WTC11 (cell line): ENCODE data around the gene CYSRT1. TPM values are rescaled to one million over a fixed set of nuclear protein-coding genes. Genes with fewer than 3 reads are reported as not detected.

Experiments used
- ATAC-seq: fragments of 200-7000 bp; cut with Tn5 transposase; 2 replicates; pipeline ENCODE4 v1.10.0; 2021; ENCODE audit warnings: mild to moderate bottlenecking, moderate library complexity
- CTCF ChIA-PET: fragments of 300-600 bp; sonication (Branson Sonifier 250); formaldehyde crosslinking; loops from one replicate; lab custom pipeline; 2021; ENCODE audit warnings: antibody characterized with exemption; lab: Charles Lee
- POLR2A ChIA-PET: fragments of 350-600 bp; sonication (Branson Sonifier 250); formaldehyde crosslinking; loops from one replicate; lab custom pipeline; 2021; ENCODE audit warnings: antibody characterized with exemption; lab: Charles Lee
- DNase-seq: peaks from one replicate; pipeline ENCODE4 v3.0.0; 2021; ENCODE audit warnings: low spot score
- H3K27ac Mint-ChIP-seq: 2 replicates; pipeline ENCODE4 v1.8.0; 2021; ENCODE audit warnings: mixed read lengths
- H3K27me3 Mint-ChIP-seq: 2 replicates; pipeline ENCODE4 v1.8.0; 2021; ENCODE audit warnings: low read depth, mild to moderate bottlenecking, moderate library complexity, mixed read lengths
- H3K36me3 Mint-ChIP-seq: 2 replicates; pipeline ENCODE4 v1.8.0; 2021; ENCODE audit warnings: mixed read lengths
- H3K4me1 Mint-ChIP-seq: 2 replicates; pipeline ENCODE4 v1.8.0; 2022; ENCODE audit warnings: mixed read lengths
- H3K4me3 Mint-ChIP-seq: 2 replicates; pipeline ENCODE4 v1.8.0; 2021; ENCODE audit warnings: mild to moderate bottlenecking, moderate library complexity, mixed read lengths
- H3K9me3 Mint-ChIP-seq: 2 replicates; pipeline ENCODE4 v1.8.0; 2021; ENCODE audit warnings: mixed read lengths
- ATF6 ChIP-seq: sonication (generic); formaldehyde crosslinking; IDR thresholded peaks from 2 replicates; pipeline ENCODE4 v1.8.1; 2023; ENCODE audit warnings: mild to moderate bottlenecking, missing genetic modification reagents
- CREM ChIP-seq: sonication (generic); formaldehyde crosslinking; IDR thresholded peaks from 2 replicates; pipeline ENCODE4 v1.8.1; 2022; ENCODE audit warnings: mild to moderate bottlenecking, missing genetic modification reagents, moderate library complexity
- EMX1 ChIP-seq: fragments of 250-450 bp; sonication (Bioruptor Pico); IDR thresholded peaks from 2 replicates; pipeline ENCODE4 v1.8.0; 2021; ENCODE audit warnings: mild to moderate bottlenecking
- FOXJ3 ChIP-seq: sonication (generic); formaldehyde crosslinking; IDR thresholded peaks from 2 replicates; pipeline ENCODE4 v1.9.0; 2021; ENCODE audit warnings: missing genetic modification reagents, mild to moderate bottlenecking, borderline replicate concordance
- FOXP1 ChIP-seq: sonication (generic); formaldehyde crosslinking; IDR thresholded peaks from 2 replicates; pipeline ENCODE4 v1.8.0; 2022; ENCODE audit warnings: missing genetic modification reagents, mild to moderate bottlenecking, moderate library complexity, borderline replicate concordance
- JUN ChIP-seq: sonication (generic); formaldehyde crosslinking; IDR thresholded peaks from 2 replicates; pipeline ENCODE4 v1.8.0; 2023; ENCODE audit warnings: mild to moderate bottlenecking, missing genetic modification reagents
- MAX ChIP-seq: sonication (generic); formaldehyde crosslinking; IDR thresholded peaks from 2 replicates; pipeline ENCODE4 v1.8.0; 2022; ENCODE audit warnings: mild to moderate bottlenecking, missing genetic modification reagents
- NFATC4 ChIP-seq: fragments of 250-450 bp; sonication (Bioruptor Pico); IDR thresholded peaks from 2 replicates; pipeline ENCODE4 v1.9.0; 2021; ENCODE audit warnings: mild to moderate bottlenecking
- NR1H2 ChIP-seq: sonication (generic); formaldehyde crosslinking; IDR thresholded peaks from 2 replicates; pipeline ENCODE4 v1.9.0; 2021; ENCODE audit warnings: mild to moderate bottlenecking, moderate library complexity, missing genetic modification reagents
- NR2C2 ChIP-seq: sonication (generic); formaldehyde crosslinking; IDR thresholded peaks from 2 replicates; pipeline ENCODE4 v1.8.0; 2022; ENCODE audit warnings: mild to moderate bottlenecking, missing genetic modification reagents
- OVOL2 ChIP-seq: fragments of 250-450 bp; sonication (Bioruptor Pico); IDR thresholded peaks from 2 replicates; pipeline ENCODE4 v1.9.0; 2021; ENCODE audit warnings: mild to moderate bottlenecking, borderline replicate concordance
- PRDM15 ChIP-seq: sonication (generic); formaldehyde crosslinking; IDR thresholded peaks from 2 replicates; pipeline ENCODE4 v1.8.0; 2022; ENCODE audit warnings: missing genetic modification reagents
- PREB ChIP-seq: sonication (generic); formaldehyde crosslinking; IDR thresholded peaks from 2 replicates; pipeline ENCODE4 v1.8.1; 2022; ENCODE audit warnings: mild to moderate bottlenecking, missing genetic modification reagents, moderate library complexity, borderline replicate concordance
- PRRX2 ChIP-seq: fragments of 250-450 bp; sonication (Bioruptor Pico); IDR thresholded peaks from 2 replicates; pipeline ENCODE4 v1.8.0; 2021; ENCODE audit warnings: mild to moderate bottlenecking
- SMAD4 ChIP-seq: sonication (generic); formaldehyde crosslinking; IDR thresholded peaks from 2 replicates; pipeline ENCODE4 v1.8.0; 2022; ENCODE audit warnings: mild to moderate bottlenecking, missing genetic modification reagents
- TEAD4 ChIP-seq: sonication (generic); formaldehyde crosslinking; IDR thresholded peaks from 2 replicates; pipeline ENCODE4 v1.8.0; 2022; ENCODE audit warnings: mild to moderate bottlenecking, missing genetic modification reagents
- USF2 ChIP-seq: sonication (generic); formaldehyde crosslinking; IDR thresholded peaks from 2 replicates; pipeline ENCODE4 v1.8.1; 2023; ENCODE audit warnings: mild to moderate bottlenecking, missing genetic modification reagents, moderate library complexity
- ZNF138 ChIP-seq: sonication (generic); formaldehyde crosslinking; conservative IDR thresholded peaks from 2 replicates; pipeline ENCODE4 v1.8.1; 2022; ENCODE audit warnings: mild to moderate bottlenecking, moderate library complexity, missing genetic modification reagents
- ZNF263 ChIP-seq: sonication (generic); formaldehyde crosslinking; IDR thresholded peaks from 2 replicates; pipeline ENCODE4 v1.8.1; 2022; ENCODE audit warnings: low read depth, mild to moderate bottlenecking, moderate library complexity, missing genetic modification reagents
- ZNF396 ChIP-seq: fragments of 250-450 bp; sonication (Bioruptor Pico); IDR thresholded peaks from 2 replicates; pipeline ENCODE4 v1.8.0; 2021; ENCODE audit warnings: mild to moderate bottlenecking, moderate library complexity, borderline replicate concordance
- total RNA-seq: library from RNA; stranded (reverse); gene quantifications from 3 replicates; pipeline ENCODE4 v1.2.3, GENCODE V29; 2021
- TF ChIP-seq, protein P1 (sequence below): sonication (generic); formaldehyde crosslinking; conservative IDR thresholded peaks from 2 replicates; pipeline ENCODE4 v1.8.1; 2023; ENCODE audit warnings: mild to moderate bottlenecking, low read depth, missing genetic modification reagents, moderate library complexity
- TF ChIP-seq, protein P2 (sequence below): sonication (generic); formaldehyde crosslinking; IDR thresholded peaks from 2 replicates; pipeline ENCODE4 v1.8.0; 2022; ENCODE audit warnings: mild to moderate bottlenecking, missing genetic modification reagents
- TF ChIP-seq, protein P3 (sequence below): fragments of 250-450 bp; sonication (Bioruptor Pico); IDR thresholded peaks from 2 replicates; pipeline ENCODE4 v1.9.0; 2021; ENCODE audit warnings: moderate library complexity, mild to moderate bottlenecking, inconsistent platforms, borderline replicate concordance

CYSRT1 gene
- total RNA-seq, 1 experiment from 2014 or later = 3.5 TPM

- TF ChIP-seq MAX (CRISPR knock-in tag) = no peak
- TF ChIP-seq TEAD4 (CRISPR knock-in tag) = no peak
- TF ChIP-seq ZNF263 = no peak
- TF ChIP-seq EMX1 (CRISPR knock-in tag) = no peak
- TF ChIP-seq USF2 = no peak
- TF ChIP-seq NR2C2 = no peak
- TF ChIP-seq PREB (CRISPR knock-in tag) = no peak
- TF ChIP-seq FOXP1 = no peak
- no peak for TF ChIP-seq OVOL2 (CRISPR knock-in tag)
- TF ChIP-seq, protein P1, sequence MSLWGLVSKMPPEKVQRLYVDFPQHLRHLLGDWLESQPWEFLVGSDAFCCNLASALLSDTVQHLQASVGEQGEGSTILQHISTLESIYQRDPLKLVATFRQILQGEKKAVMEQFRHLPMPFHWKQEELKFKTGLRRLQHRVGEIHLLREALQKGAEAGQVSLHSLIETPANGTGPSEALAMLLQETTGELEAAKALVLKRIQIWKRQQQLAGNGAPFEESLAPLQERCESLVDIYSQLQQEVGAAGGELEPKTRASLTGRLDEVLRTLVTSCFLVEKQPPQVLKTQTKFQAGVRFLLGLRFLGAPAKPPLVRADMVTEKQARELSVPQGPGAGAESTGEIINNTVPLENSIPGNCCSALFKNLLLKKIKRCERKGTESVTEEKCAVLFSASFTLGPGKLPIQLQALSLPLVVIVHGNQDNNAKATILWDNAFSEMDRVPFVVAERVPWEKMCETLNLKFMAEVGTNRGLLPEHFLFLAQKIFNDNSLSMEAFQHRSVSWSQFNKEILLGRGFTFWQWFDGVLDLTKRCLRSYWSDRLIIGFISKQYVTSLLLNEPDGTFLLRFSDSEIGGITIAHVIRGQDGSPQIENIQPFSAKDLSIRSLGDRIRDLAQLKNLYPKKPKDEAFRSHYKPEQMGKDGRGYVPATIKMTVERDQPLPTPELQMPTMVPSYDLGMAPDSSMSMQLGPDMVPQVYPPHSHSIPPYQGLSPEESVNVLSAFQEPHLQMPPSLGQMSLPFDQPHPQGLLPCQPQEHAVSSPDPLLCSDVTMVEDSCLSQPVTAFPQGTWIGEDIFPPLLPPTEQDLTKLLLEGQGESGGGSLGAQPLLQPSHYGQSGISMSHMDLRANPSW (CRISPR knock-in tag) = no peak
- no peaks in the 10 kb centered on the region; the same call in 1 of the 2 replicates for H3K27me3 Mint-ChIP-seq
- no peaks in the 10 kb centered on the region for H3K9me3 Mint-ChIP-seq
- ChIA-PET POLR2A (no interaction called here), CTCF (interaction anchor here (0.8 to 1.2 kb wide), 2 partner anchors 56 to 151 kb away, joined by 3 to 7 read pairs; no protein-coding TSS in a partner anchor)
- H3K4me1 Mint-ChIP-seq = no peaks in the 10 kb centered on the region
- peaks cover 9% of the 10 kb centered on the region for H3K36me3 Mint-ChIP-seq
- no peak for DNase-seq
- H3K4me3 Mint-ChIP-seq = no peak overlapping the region
- ATAC-seq = no peak
- no peak overlapping the region for H3K27ac Mint-ChIP-seq
Observed at GRCh38 chr9:137180491-137180890, 44.5 kb upstream of the CYSRT1 start.

GRCh38 chr9:137181680-137182079, 43.3 kb upstream of the CYSRT1 start:
- POLR2A ChIA-PET = no interaction called here
- Mint-ChIP-seq H3K27me3 (no peaks in the 10 kb centered on the region; the same call in 1 of the 2 replicates), H3K27ac (no peak overlapping the region), H3K36me3 (peaks cover 9% of the 10 kb centered on the region), H3K4me1 (0 out of 2 replicates have a peak, but pooled peaks cover under 1% of the 10 kb centered on the region), H3K9me3 (no peaks in the 10 kb centered on the region), H3K4me3 (no peak overlapping the region)
- ATAC-seq (no peak), DNase-seq (no peak)
- CTCF ChIA-PET = no interaction called here
- no peak for TF ChIP-seq FOXJ3
- no peak for TF ChIP-seq CREM
- TF ChIP-seq, protein P2, sequence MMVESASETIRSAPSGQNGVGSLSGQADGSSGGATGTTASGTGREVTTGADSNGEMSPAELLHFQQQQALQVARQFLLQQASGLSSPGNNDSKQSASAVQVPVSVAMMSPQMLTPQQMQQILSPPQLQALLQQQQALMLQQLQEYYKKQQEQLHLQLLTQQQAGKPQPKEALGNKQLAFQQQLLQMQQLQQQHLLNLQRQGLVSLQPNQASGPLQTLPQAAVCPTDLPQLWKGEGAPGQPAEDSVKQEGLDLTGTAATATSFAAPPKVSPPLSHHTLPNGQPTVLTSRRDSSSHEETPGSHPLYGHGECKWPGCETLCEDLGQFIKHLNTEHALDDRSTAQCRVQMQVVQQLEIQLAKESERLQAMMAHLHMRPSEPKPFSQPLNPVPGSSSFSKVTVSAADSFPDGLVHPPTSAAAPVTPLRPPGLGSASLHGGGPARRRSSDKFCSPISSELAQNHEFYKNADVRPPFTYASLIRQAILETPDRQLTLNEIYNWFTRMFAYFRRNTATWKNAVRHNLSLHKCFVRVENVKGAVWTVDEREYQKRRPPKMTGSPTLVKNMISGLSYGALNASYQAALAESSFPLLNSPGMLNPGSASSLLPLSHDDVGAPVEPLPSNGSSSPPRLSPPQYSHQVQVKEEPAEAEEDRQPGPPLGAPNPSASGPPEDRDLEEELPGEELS (CRISPR knock-in tag) = no peak
- TF ChIP-seq ZNF138 (CRISPR knock-in tag) = no peak
- no peak for TF ChIP-seq NR2C2
- TF ChIP-seq PRDM15 (CRISPR knock-in tag) = no peak
- TF ChIP-seq SMAD4 (CRISPR knock-in tag) = no peak
- TF ChIP-seq, protein P3, sequence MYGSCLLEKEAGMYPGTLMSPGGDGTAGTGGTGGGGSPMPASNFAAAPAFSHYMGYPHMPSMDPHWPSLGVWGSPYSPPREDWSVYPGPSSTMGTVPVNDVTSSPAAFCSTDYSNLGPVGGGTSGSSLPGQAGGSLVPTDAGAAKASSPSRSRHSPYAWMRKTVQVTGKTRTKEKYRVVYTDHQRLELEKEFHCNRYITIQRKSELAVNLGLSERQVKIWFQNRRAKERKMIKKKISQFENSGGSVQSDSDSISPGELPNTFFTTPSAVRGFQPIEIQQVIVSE (CRISPR knock-in tag) = no peak
- no peak for TF ChIP-seq ZNF396 (CRISPR knock-in tag)
- no peak for TF ChIP-seq NR1H2 (CRISPR knock-in tag)
- no peak for TF ChIP-seq JUN
- TF ChIP-seq NFATC4 = no peak
- TF ChIP-seq ATF6 (CRISPR knock-in tag) = no peak
- no peak for TF ChIP-seq TEAD4 (CRISPR knock-in tag)
- no peak for TF ChIP-seq PRRX2 (CRISPR knock-in tag)
